Activated naive CD4-positive, alpha-beta T cell treated with anti-CD3 and anti-CD28 coated beads, Interleukin-2, amount 50 U/mL, for 24 hours (primary cell): ENCODE data around the gene TFAP2E.
"Not testable (repeated sequence)": the region's sequence is repeated elsewhere in the genome, so short reads cannot be mapped to it uniquely, and the experiment has no call there.

Experiments
- H3K27ac Mint-ChIP-seq: one replicate; pipeline ENCODE4 v1.8.0; 2021; ENCODE audit warnings: mild to moderate bottlenecking, mixed read lengths
- H3K27me3 Mint-ChIP-seq: one replicate; pipeline ENCODE4 v1.8.0; 2021; ENCODE audit warnings: mixed read lengths
- H3K36me3 Mint-ChIP-seq: one replicate; pipeline ENCODE4 v1.8.0; 2021; ENCODE audit warnings: mixed read lengths
- H3K4me1 Mint-ChIP-seq: one replicate; pipeline ENCODE4 v1.8.0; 2021; ENCODE audit warnings: mixed read lengths
- H3K4me3 Mint-ChIP-seq: one replicate; pipeline ENCODE4 v1.8.0; 2021; ENCODE audit warnings: mild to moderate bottlenecking, mixed read lengths
- H3K9me3 Mint-ChIP-seq: one replicate; pipeline ENCODE4 v1.8.0; 2021; ENCODE audit warnings: mixed read lengths

TFAP2E gene

GRCh38 chr1:35576766-35577070 lies 3.6 kb downstream of the TFAP2E start:
- H3K36me3 Mint-ChIP-seq, H3K27me3 Mint-ChIP-seq, H3K9me3 Mint-ChIP-seq: not testable (repeated sequence)
- Mint-ChIP-seq H3K4me3 (peak overlapping the region; percentile 83), H3K4me1 (peaks cover 23% of the 10 kb centered on the region), H3K27ac (peak overlapping the region; percentile 76)

GRCh38 chr1:35577071-35577998 lies 4.2 kb downstream of the TFAP2E start:
- Mint-ChIP-seq H3K4me1 (peaks cover 23% of the 10 kb centered on the region), H3K27ac (peak overlapping the region; percentile 32), H3K36me3 (no peaks in the 10 kb centered on the region), H3K27me3 (peaks cover 3% of the 10 kb centered on the region), H3K9me3 (no peaks in the 10 kb centered on the region), H3K4me3 (peak overlapping the region; percentile 91)

- Mint-ChIP-seq H3K36me3 (no peaks in the 10 kb centered on the region), H3K4me1 (peaks cover 15% of the 10 kb centered on the region), H3K4me3 (no peak overlapping the region), H3K9me3 (no peaks in the 10 kb centered on the region), H3K27ac (no peak overlapping the region), H3K27me3 (no peaks in the 10 kb centered on the region)
Measured at GRCh38 chr1:35580949-35581388, 7.9 kb downstream of the TFAP2E start.

- not testable (repeated sequence) for H3K27ac Mint-ChIP-seq, H3K36me3 Mint-ChIP-seq
Measured at GRCh38 chr1:35581621-35582020, 8.5 kb downstream of the TFAP2E start.

GRCh38 chr1:35585281-35585680 lies 12.2 kb downstream of the TFAP2E start:
- Mint-ChIP-seq H3K9me3 (no peaks in the 10 kb centered on the region), H3K4me3 (no peak overlapping the region), H3K27me3 (no peaks in the 10 kb centered on the region), H3K36me3 (no peaks in the 10 kb centered on the region), H3K27ac (no peak overlapping the region), H3K4me1 (no peaks in the 10 kb centered on the region)

More at GRCh38 chr1:35581621-35582020, 8.5 kb downstream of the TFAP2E start:
- not testable (repeated sequence) for H3K27me3 Mint-ChIP-seq, H3K9me3 Mint-ChIP-seq, H3K4me3 Mint-ChIP-seq
- H3K4me1 Mint-ChIP-seq = peaks cover 10% of the 10 kb centered on the region

- not testable (repeated sequence) for H3K27me3 Mint-ChIP-seq, H3K4me1 Mint-ChIP-seq, H3K36me3 Mint-ChIP-seq, H3K4me3 Mint-ChIP-seq, H3K9me3 Mint-ChIP-seq, H3K27ac Mint-ChIP-seq
Measured at GRCh38 chr1:35585805-35586204, 12.7 kb downstream of the TFAP2E start.

- Mint-ChIP-seq H3K27me3 (no peaks in the 10 kb centered on the region), H3K36me3 (no peaks in the 10 kb centered on the region)
Measured at GRCh38 chr1:35586808-35587207, 13.7 kb downstream of the TFAP2E start.

GRCh38 chr1:35587736-35588135 lies 14.6 kb downstream of the TFAP2E start:
- Mint-ChIP-seq H3K4me3 (no peak overlapping the region), H3K9me3 (no peaks in the 10 kb centered on the region), H3K36me3 (no peaks in the 10 kb centered on the region), H3K27ac (no peak overlapping the region), H3K27me3 (no peaks in the 10 kb centered on the region), H3K4me1 (no peaks in the 10 kb centered on the region)

More at GRCh38 chr1:35586808-35587207, 13.7 kb downstream of the TFAP2E start:
- H3K4me1 Mint-ChIP-seq = no peaks in the 10 kb centered on the region
- no peaks in the 10 kb centered on the region for H3K9me3 Mint-ChIP-seq
- H3K4me3 Mint-ChIP-seq = no peak overlapping the region
- no peak overlapping the region for H3K27ac Mint-ChIP-seq

- no peaks in the 10 kb centered on the region for H3K27me3 Mint-ChIP-seq
- H3K4me1 Mint-ChIP-seq = no peaks in the 10 kb centered on the region
- no peaks in the 10 kb centered on the region for H3K9me3 Mint-ChIP-seq
- H3K27ac Mint-ChIP-seq = no peak overlapping the region
- no peak overlapping the region for H3K4me3 Mint-ChIP-seq
- no peaks in the 10 kb centered on the region for H3K36me3 Mint-ChIP-seq
Measured at GRCh38 chr1:35588197-35588910, 15.2 kb downstream of the TFAP2E start.

- Mint-ChIP-seq H3K27me3 (no peaks in the 10 kb centered on the region), H3K27ac (no peak overlapping the region), H3K9me3 (no peaks in the 10 kb centered on the region), H3K36me3 (no peaks in the 10 kb centered on the region), H3K4me1 (no peaks in the 10 kb centered on the region), H3K4me3 (no peak overlapping the region)
Measured at GRCh38 chr1:35589516-35590427, 16.7 kb downstream of the TFAP2E start.

GRCh38 chr1:35590476-35591040 lies 17.4 kb downstream of the TFAP2E start:
- no peak overlapping the region for H3K27ac Mint-ChIP-seq
- H3K4me3 Mint-ChIP-seq = no peak overlapping the region
- no peaks in the 10 kb centered on the region for H3K27me3 Mint-ChIP-seq
- no peaks in the 10 kb centered on the region for H3K4me1 Mint-ChIP-seq
- H3K9me3 Mint-ChIP-seq = no peaks in the 10 kb centered on the region
- H3K36me3 Mint-ChIP-seq = no peaks in the 10 kb centered on the region

GRCh38 chr1:35591211-35591610 lies 18.1 kb downstream of the TFAP2E start:
- no peak overlapping the region for H3K27ac Mint-ChIP-seq
- no peaks in the 10 kb centered on the region for H3K4me1 Mint-ChIP-seq
- H3K4me3 Mint-ChIP-seq = no peak overlapping the region
- no peaks in the 10 kb centered on the region for H3K36me3 Mint-ChIP-seq
- no peaks in the 10 kb centered on the region for H3K9me3 Mint-ChIP-seq
- H3K27me3 Mint-ChIP-seq = no peaks in the 10 kb centered on the region

- Mint-ChIP-seq H3K4me1 (no peaks in the 10 kb centered on the region), H3K4me3 (no peak overlapping the region), H3K9me3 (no peaks in the 10 kb centered on the region), H3K27me3 (no peaks in the 10 kb centered on the region), H3K36me3 (no peaks in the 10 kb centered on the region), H3K27ac (no peak overlapping the region)
Measured at GRCh38 chr1:35592991-35593769, 20.1 kb downstream of the TFAP2E start.

GRCh38 chr1:35594005-35594760 lies 21.1 kb downstream of the TFAP2E start:
- no peaks in the 10 kb centered on the region for H3K27me3 Mint-ChIP-seq
- H3K27ac Mint-ChIP-seq = no peak overlapping the region
- H3K4me1 Mint-ChIP-seq = no peaks in the 10 kb centered on the region
- no peaks in the 10 kb centered on the region for H3K36me3 Mint-ChIP-seq
- H3K9me3 Mint-ChIP-seq = no peaks in the 10 kb centered on the region
- no peak overlapping the region for H3K4me3 Mint-ChIP-seq
